ENCODE data around the gene FIGNL1. TPM values are rescaled to one million over a fixed set of nuclear protein-coding genes. Genes with fewer than 3 reads are reported as not detected.

The FIGNL1 gene
- total RNA-seq, 4 donors from 2014 or later, result 4.5 to 14.0 (median 9.0) TPM

- DNase-seq (ENCODE audit: low spot score in 2 of 2), result no peak
- TF ChIP-seq, protein P1, sequence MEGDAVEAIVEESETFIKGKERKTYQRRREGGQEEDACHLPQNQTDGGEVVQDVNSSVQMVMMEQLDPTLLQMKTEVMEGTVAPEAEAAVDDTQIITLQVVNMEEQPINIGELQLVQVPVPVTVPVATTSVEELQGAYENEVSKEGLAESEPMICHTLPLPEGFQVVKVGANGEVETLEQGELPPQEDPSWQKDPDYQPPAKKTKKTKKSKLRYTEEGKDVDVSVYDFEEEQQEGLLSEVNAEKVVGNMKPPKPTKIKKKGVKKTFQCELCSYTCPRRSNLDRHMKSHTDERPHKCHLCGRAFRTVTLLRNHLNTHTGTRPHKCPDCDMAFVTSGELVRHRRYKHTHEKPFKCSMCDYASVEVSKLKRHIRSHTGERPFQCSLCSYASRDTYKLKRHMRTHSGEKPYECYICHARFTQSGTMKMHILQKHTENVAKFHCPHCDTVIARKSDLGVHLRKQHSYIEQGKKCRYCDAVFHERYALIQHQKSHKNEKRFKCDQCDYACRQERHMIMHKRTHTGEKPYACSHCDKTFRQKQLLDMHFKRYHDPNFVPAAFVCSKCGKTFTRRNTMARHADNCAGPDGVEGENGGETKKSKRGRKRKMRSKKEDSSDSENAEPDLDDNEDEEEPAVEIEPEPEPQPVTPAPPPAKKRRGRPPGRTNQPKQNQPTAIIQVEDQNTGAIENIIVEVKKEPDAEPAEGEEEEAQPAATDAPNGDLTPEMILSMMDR (IDR thresholded peaks at IDR 0.05), result no peak
- TF ChIP-seq POLR2A (IDR thresholded peaks at IDR 0.05), result no peak
- WGBS, 2 donors, result 94% methylated on average over 16 to 17 of the region's 17 CpGs
- intact Hi-C loops (cut with DNase I; ENCODE audit: low total_unique reads), result no loop called here
- H3K4me3 ChIP-seq (ENCODE audit: low read depth, poor library complexity, severe bottlenecking), result no peak overlapping the region
Measured at GRCh38 chr7:50470250-50471163, 20.4 kb upstream of the FIGNL1 start.

GRCh38 chr7:50469181-50469580, 19.0 kb upstream of the FIGNL1 start:
- no peak for DNase-seq (ENCODE audit: low spot score in 2 of 2)
- no peak overlapping the region for H3K4me3 ChIP-seq (ENCODE audit: low read depth, poor library complexity, severe bottlenecking)
- intact Hi-C loops (cut with DNase I; ENCODE audit: low total_unique reads), result no loop called here
- WGBS, 2 donors, result 88 to 94% methylated on average over 4 of the region's 4 CpGs
- no peak for TF ChIP-seq POLR2A (IDR thresholded peaks at IDR 0.05)
- TF ChIP-seq, protein P1 (IDR thresholded peaks at IDR 0.05), result no peak

DNA sequence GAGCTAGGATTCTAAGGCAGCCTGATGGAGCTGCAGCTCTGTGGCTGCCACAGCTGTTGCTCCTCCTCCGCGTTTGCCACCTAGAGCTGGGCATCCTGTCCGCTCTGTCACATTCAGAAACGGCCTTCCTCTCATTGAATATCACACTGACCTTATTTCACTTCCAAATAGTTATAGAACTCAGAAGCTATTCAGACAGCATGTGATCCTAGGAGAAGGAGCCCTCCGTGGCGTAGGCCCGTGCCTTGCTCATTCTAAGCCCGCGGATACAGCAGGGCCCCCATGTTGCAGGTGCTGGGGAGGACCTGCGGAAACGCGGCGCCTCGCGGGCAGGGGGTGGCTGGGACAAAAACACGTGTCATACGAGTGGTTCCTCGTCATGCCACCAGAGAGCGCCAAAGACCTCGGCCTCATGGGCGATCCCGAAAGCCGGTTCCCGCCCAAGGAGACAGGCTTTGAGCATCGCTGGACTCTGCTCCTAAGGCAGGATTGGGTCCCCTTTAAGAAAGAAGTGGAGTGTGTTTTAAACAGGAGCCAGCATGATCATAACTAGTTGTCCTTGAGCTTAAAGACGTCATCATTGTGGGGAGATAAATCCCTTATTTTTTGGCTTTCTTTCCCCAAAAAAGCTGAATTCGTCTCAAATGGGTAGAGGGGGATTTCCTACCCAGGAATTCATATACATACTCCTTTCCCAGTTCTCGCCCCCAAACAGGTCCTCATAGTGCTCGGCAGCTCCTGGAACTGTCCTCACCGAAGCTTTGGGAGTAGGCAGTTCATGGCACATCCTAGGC, 17.9 kb upstream of the FIGNL1 start:
- H3K4me3 ChIP-seq (ENCODE audit: low read depth, poor library complexity, severe bottlenecking), result no peak overlapping the region
- WGBS, 2 donors, result 8 to 10% methylated on average over 26 to 30 of the region's 30 CpGs
- TF ChIP-seq POLR2A (IDR thresholded peaks at IDR 0.05), result no peak
- TF ChIP-seq, protein P1 (IDR thresholded peaks at IDR 0.05), result peak in 1 of 3 donors; percentile 87
- intact Hi-C loops (cut with DNase I; ENCODE audit: low total_unique reads), result no loop called here
- DNase-seq (ENCODE audit: low spot score in 2 of 2), result peak; percentile 72 to 96

GRCh38 chr7:50466815-50467585, 16.9 kb upstream of the FIGNL1 start:
- 95 to 98% methylated on average over 11 of the region's 11 CpGs for WGBS, 2 donors
- no peak overlapping the region for H3K4me3 ChIP-seq (ENCODE audit: low read depth, poor library complexity, severe bottlenecking)
- DNase-seq (ENCODE audit: low spot score in 2 of 2), result no peak
- TF ChIP-seq, protein P1 (IDR thresholded peaks at IDR 0.05), result no peak
- no peak for TF ChIP-seq POLR2A (IDR thresholded peaks at IDR 0.05)
- intact Hi-C loops (cut with DNase I; ENCODE audit: low total_unique reads), result no loop called here

GRCh38 chr7:50463035-50463434, 12.9 kb upstream of the FIGNL1 start:
- no peak overlapping the region for H3K4me3 ChIP-seq (ENCODE audit: low read depth, poor library complexity, severe bottlenecking)
- TF ChIP-seq, protein P1 (IDR thresholded peaks at IDR 0.05), result no peak
- no peak for TF ChIP-seq POLR2A (IDR thresholded peaks at IDR 0.05)
- WGBS, 2 donors, result 88 to 94% methylated on average over 13 of the region's 13 CpGs
- DNase-seq (ENCODE audit: low spot score in 2 of 2), result no peak
- intact Hi-C loops (cut with DNase I; ENCODE audit: low total_unique reads), result no loop called here

All from lower leg skin (tissue), 4 donors.